H9 (cell line): Measurements from ENCODE around the gene KDR. TPM values are rescaled to one million over a fixed set of nuclear protein-coding genes. Genes with fewer than 3 reads are reported as not detected.

Experiments
- DNase-seq: peaks from one replicate; pipeline ENCODE4 v3.0.0-alpha.2; 2017
- H2AFZ ChIP-seq: one replicate; pipeline ENCODE4 v1.6.1; 2013; ENCODE audit warnings: mild to moderate bottlenecking, low read length, control low read depth, moderate library complexity
- H2AK5ac ChIP-seq: 2 replicates; pipeline ENCODE4 v1.6.1; 2013; ENCODE audit warnings: low read length, control low read depth, mixed read lengths; ENCODE audit not compliant: insufficient read length
- H2BK120ac ChIP-seq: one replicate; pipeline ENCODE4 v1.6.1; 2013; ENCODE audit warnings: low read depth, mild to moderate bottlenecking, low read length, control low read depth, inconsistent platforms; ENCODE audit not compliant: poor library complexity, severe bottlenecking
- H2BK12ac ChIP-seq: 2 replicates; pipeline ENCODE4 v1.6.1; 2013; ENCODE audit warnings: low read length, control low read depth, mixed read lengths, low read depth; ENCODE audit not compliant: insufficient read length
- H2BK15ac ChIP-seq: 2 replicates; pipeline ENCODE4 v1.6.1; 2013; ENCODE audit warnings: low read depth, low read length, control low read depth
- H2BK20ac ChIP-seq: one replicate; pipeline ENCODE4 v1.6.1; 2013; ENCODE audit warnings: low read depth, mild to moderate bottlenecking, low read length, control low read depth, inconsistent platforms; ENCODE audit not compliant: poor library complexity, severe bottlenecking
- H2BK5ac ChIP-seq: 2 replicates; pipeline ENCODE4 v1.6.1; 2013; ENCODE audit warnings: low read length, control low read depth, mixed read lengths; ENCODE audit not compliant: insufficient read length
- H3K14ac ChIP-seq: 2 replicates; pipeline ENCODE4 v1.6.1; 2013; ENCODE audit warnings: low read length, control low read depth; ENCODE audit not compliant: insufficient read depth
- H3K18ac ChIP-seq: 2 replicates; pipeline ENCODE4 v1.6.1; 2013; ENCODE audit warnings: low read depth, mild to moderate bottlenecking, mixed read lengths, low read length, control low read depth; ENCODE audit not compliant: insufficient read length
- H3K23ac ChIP-seq: 2 replicates; pipeline ENCODE4 v1.6.1; 2013; ENCODE audit warnings: low read length, control low read depth, mixed read lengths, low read depth; ENCODE audit not compliant: insufficient read length
- H3K23me2 ChIP-seq: 2 replicates; pipeline ENCODE4 v1.6.1; 2013; ENCODE audit warnings: low read depth, mild to moderate bottlenecking, mixed read lengths, low read length, control low read depth; ENCODE audit not compliant: insufficient read length, poor library complexity, severe bottlenecking
- H3K27ac ChIP-seq: 2 replicates; pipeline ENCODE4 v1.5.1; 2013; ENCODE audit warnings: low read length, control low read depth, mixed read lengths, low read depth; ENCODE audit not compliant: insufficient read length
- H3K27me3 ChIP-seq: 2 replicates; pipeline ENCODE4 v1.6.1; 2013; ENCODE audit warnings: low read length, control low read depth, inconsistent platforms; ENCODE audit not compliant: insufficient read depth
- H3K4ac ChIP-seq: 2 replicates; pipeline ENCODE4 v1.6.1; 2013; ENCODE audit warnings: low read depth, mild to moderate bottlenecking, control low read depth, inconsistent platforms, low read length, moderate library complexity
- H3K4me1 ChIP-seq: 2 replicates; pipeline ENCODE4 v1.6.1; 2013; ENCODE audit warnings: low read length, control low read depth, inconsistent platforms; ENCODE audit not compliant: insufficient read depth
- H3K4me2 ChIP-seq: 2 replicates; pipeline ENCODE4 v1.6.1; 2013; ENCODE audit warnings: low read length, control low read depth, mixed read lengths; ENCODE audit not compliant: insufficient read length, insufficient read depth
- H3K56ac ChIP-seq: 2 replicates; pipeline ENCODE4 v1.6.1; 2013; ENCODE audit warnings: low read depth, mild to moderate bottlenecking, mixed read lengths, low read length, control low read depth; ENCODE audit not compliant: insufficient read length
- H3K79me1 ChIP-seq: 2 replicates; pipeline ENCODE4 v1.6.1; 2013; ENCODE audit warnings: low read depth, mild to moderate bottlenecking, moderate library complexity, low read length, control low read depth, inconsistent platforms; ENCODE audit not compliant: insufficient read depth, poor library complexity, severe bottlenecking
- H3K79me2 ChIP-seq: 2 replicates; pipeline ENCODE4 v1.6.1; 2013; ENCODE audit warnings: low read length, control low read depth, inconsistent platforms; ENCODE audit not compliant: insufficient read depth
- H3K9ac ChIP-seq: 2 replicates; pipeline ENCODE4 v1.6.1; 2013; ENCODE audit warnings: low read length, control low read depth, mixed read lengths; ENCODE audit not compliant: insufficient read length; ENCODE audit errors: extremely low read depth
- H3K9me3 ChIP-seq: one replicate; pipeline ENCODE4 v1.6.1; 2013; ENCODE audit warnings: low read depth, low read length, inconsistent platforms; ENCODE audit not compliant: control insufficient read depth
- H3T11ph ChIP-seq: one replicate; pipeline ENCODE4 v1.6.1; 2013; ENCODE audit warnings: mild to moderate bottlenecking, low read length, control low read depth, inconsistent platforms
- H4K20me1 ChIP-seq: one replicate; pipeline ENCODE4 v1.6.1; 2013; ENCODE audit not compliant: control insufficient read depth, insufficient read length, insufficient read depth
- H4K5ac ChIP-seq: 2 replicates; pipeline ENCODE4 v1.6.1; 2013; ENCODE audit warnings: low read depth, mild to moderate bottlenecking, mixed read lengths, low read length, control low read depth; ENCODE audit not compliant: insufficient read length
- H4K8ac ChIP-seq: replicated peaks from 2 replicates; pipeline ENCODE4 v1.6.1; 2013; ENCODE audit warnings: low read length, control low read depth, mixed read lengths, low read depth; ENCODE audit not compliant: insufficient read length
- H4K91ac ChIP-seq: 2 replicates; pipeline ENCODE4 v1.6.1; 2013; ENCODE audit warnings: low read depth, mild to moderate bottlenecking, moderate library complexity, mixed read lengths, low read length, control low read depth; ENCODE audit not compliant: insufficient read length
- H3K27ac Mint-ChIP-seq, 3 experiments: 2 replicates in 2 of 3; 3 replicates in 1 of 3; pipeline ENCODE4 v1.8.0; 2020 to 2021; ENCODE audit warnings: mixed read lengths in 3 of 3, mild to moderate bottlenecking in 1 of 3, moderate library complexity in 1 of 3
- H3K27me3 Mint-ChIP-seq: 2 replicates; pipeline ENCODE4 v1.8.0; 2021; ENCODE audit warnings: low read depth, mild to moderate bottlenecking, moderate library complexity, mixed read lengths
- H3K36me3 Mint-ChIP-seq, 3 experiments: 2 replicates in 2 of 3; 3 replicates in 1 of 3; pipeline ENCODE4 v1.8.0; 2020 to 2021; ENCODE audit warnings: low read depth in 3 of 3, mixed read lengths in 3 of 3; ENCODE audit not compliant: insufficient read depth in 1 of 3
- H3K4me1 Mint-ChIP-seq, 2 experiments: 2 replicates each; pipeline ENCODE4 v1.8.0; 2020; ENCODE audit warnings: mixed read lengths in 2 of 2
- H3K4me3 Mint-ChIP-seq, 2 experiments: 2 replicates in 1 of 2; 3 replicates in 1 of 2; pipeline ENCODE4 v1.8.0; 2020 to 2021; ENCODE audit warnings: mild to moderate bottlenecking in 2 of 2, mixed read lengths in 2 of 2, moderate library complexity in 1 of 2
- H3K9me3 Mint-ChIP-seq, 2 experiments: 2 replicates in 1 of 2; 3 replicates in 1 of 2; pipeline ENCODE4 v1.8.0; 2020; ENCODE audit warnings: mild to moderate bottlenecking in 2 of 2, mixed read lengths in 2 of 2, moderate library complexity in 1 of 2
- WGBS: extraction: QIAGEN DNeasy Blood & Tissue Kit; methylation state at CpG from one replicate; pipeline ENCODE4 v1.1.7; 2013; ENCODE audit warnings: missing lambda C conversion rate, low lambda C conversion rate, mixed read lengths; ENCODE audit not compliant: insufficient read length; ENCODE audit errors: extremely low coverage; 5-methylcytosine and 5-hydroxymethylcytosine counted together
- total RNA-seq: library from RNA; stranded (reverse); gene quantifications from 2 replicates; pipeline ENCODE4 v1.2.1, GENCODE V29; 2021
- TF ChIP-seq, protein P1 (sequence below): fragments of 200-600 bp; sonication (generic); conservative IDR thresholded peaks from 3 replicates; pipeline ENCODE4 v1.8.0; 2021; ENCODE audit warnings: antibody characterized with exemption, mild to moderate bottlenecking

Gene KDR
- total RNA-seq, 1 experiment from 2014 or later, result 51.4 TPM

DNA sequence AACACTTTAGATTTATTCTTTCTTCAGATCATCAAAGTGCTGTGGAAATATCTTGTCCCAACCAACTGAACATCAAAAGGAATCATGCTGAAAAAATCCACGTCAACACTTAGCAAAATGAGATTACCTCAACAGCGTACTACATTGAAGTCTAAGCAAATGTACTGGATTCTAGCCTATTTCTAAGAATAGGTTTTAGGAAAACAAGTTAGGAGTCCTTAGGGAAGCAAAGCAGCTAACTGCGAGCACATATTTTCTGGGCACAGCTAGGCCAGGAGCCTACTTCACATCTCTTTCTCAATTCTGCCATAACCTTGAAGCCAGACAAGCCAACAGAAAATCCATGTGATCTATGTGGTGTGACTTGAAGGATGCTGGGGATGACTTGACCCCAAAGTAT lies 22.2 kb downstream of the KDR start:
- no peak overlapping the region for H2BK5ac ChIP-seq
- no peaks in the 10 kb centered on the region for H3K9me3 Mint-ChIP-seq
- no peak overlapping the region for H3K14ac ChIP-seq

More for the DNA sequence above, 22.2 kb downstream of the KDR start:
- Mint-ChIP-seq H3K4me1 (no peaks in the 10 kb centered on the region), H3K27me3 (no peaks in the 10 kb centered on the region), H3K27ac (no peak overlapping the region), H3K4me3 (no peak overlapping the region), H3K36me3 (peaks cover 42 to 91% (median 45%) of the 10 kb centered on the region in 3 experiments)
- Histone ChIP-seq H3K79me2 (no peaks in the 10 kb centered on the region), H2BK12ac (no peak overlapping the region), H3K79me1 (no peaks in the 10 kb centered on the region), H3K18ac (no peak overlapping the region), H3K9ac (no peak overlapping the region), H3K27me3 (no peaks in the 10 kb centered on the region), H4K20me1 (no peaks in the 10 kb centered on the region), H3K56ac (no peak overlapping the region), H3K23ac (no peak overlapping the region), H2BK120ac (no peak overlapping the region), H4K91ac (no peak overlapping the region), H3K4me2 (no peak overlapping the region), H4K8ac (no peak overlapping the region), H2BK20ac (no peak overlapping the region), H2AFZ (no peak overlapping the region), H2AK5ac (no peak overlapping the region), H3K27ac (no peak overlapping the region), H3K4me1 (no peaks in the 10 kb centered on the region), H3K9me3 (no peaks in the 10 kb centered on the region), H2BK15ac (no peak overlapping the region), H3K4ac (no peak overlapping the region), H3K23me2 (no peaks in the 10 kb centered on the region), H4K5ac (no peak overlapping the region), H3T11ph (no peak overlapping the region)
- DNase-seq, result no peak
- TF ChIP-seq, protein P1, sequence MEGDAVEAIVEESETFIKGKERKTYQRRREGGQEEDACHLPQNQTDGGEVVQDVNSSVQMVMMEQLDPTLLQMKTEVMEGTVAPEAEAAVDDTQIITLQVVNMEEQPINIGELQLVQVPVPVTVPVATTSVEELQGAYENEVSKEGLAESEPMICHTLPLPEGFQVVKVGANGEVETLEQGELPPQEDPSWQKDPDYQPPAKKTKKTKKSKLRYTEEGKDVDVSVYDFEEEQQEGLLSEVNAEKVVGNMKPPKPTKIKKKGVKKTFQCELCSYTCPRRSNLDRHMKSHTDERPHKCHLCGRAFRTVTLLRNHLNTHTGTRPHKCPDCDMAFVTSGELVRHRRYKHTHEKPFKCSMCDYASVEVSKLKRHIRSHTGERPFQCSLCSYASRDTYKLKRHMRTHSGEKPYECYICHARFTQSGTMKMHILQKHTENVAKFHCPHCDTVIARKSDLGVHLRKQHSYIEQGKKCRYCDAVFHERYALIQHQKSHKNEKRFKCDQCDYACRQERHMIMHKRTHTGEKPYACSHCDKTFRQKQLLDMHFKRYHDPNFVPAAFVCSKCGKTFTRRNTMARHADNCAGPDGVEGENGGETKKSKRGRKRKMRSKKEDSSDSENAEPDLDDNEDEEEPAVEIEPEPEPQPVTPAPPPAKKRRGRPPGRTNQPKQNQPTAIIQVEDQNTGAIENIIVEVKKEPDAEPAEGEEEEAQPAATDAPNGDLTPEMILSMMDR, result no peak
- WGBS, result no CpG with 5 or more reads among the region's 3 CpGs
